ENCODE data around the gene GCNA. TPM values are rescaled to one million over a fixed set of nuclear protein-coding genes. Genes with fewer than 3 reads are reported as not detected.
"Not testable (repeated sequence)": the region's sequence is repeated elsewhere in the genome, so short reads cannot be mapped to it uniquely, and the experiment has no call there.

GCNA gene
- total RNA-seq, 2 donors from 2014 or later: 5.5 to 6.1 TPM

GRCh38 chrX:71652405-71652804 lies 74.2 kb downstream of the GCNA start:
- ATAC-seq: peak in 1 of 2 donors; percentile 61
- Mint-ChIP-seq H3K27ac (no peak overlapping the region), H3K36me3 (no peaks in the 10 kb centered on the region), H3K27me3 (peaks cover 0 to 8% of the 10 kb centered on the region in 2 donors), H3K4me1 (ENCODE audit: low read depth in 2 of 2) (peaks cover 0 to 3% of the 10 kb centered on the region in 2 donors), H3K4me3 (no peak overlapping the region), H3K9me3 (no peaks in the 10 kb centered on the region)
- peak; percentile 65 for DNase-seq (ENCODE audit: low spot score)

GRCh38 chrX:71653344-71653743 lies 75.1 kb downstream of the GCNA start:
- no peaks in the 10 kb centered on the region for H3K9me3 Mint-ChIP-seq
- no peaks in the 10 kb centered on the region for H3K36me3 Mint-ChIP-seq
- H3K27ac Mint-ChIP-seq: no peak overlapping the region
- ATAC-seq (no peak), DNase-seq (ENCODE audit: low spot score) (no peak)
- H3K27me3 Mint-ChIP-seq: peaks cover 0 to 8% of the 10 kb centered on the region in 2 donors
- H3K4me3 Mint-ChIP-seq: no peak overlapping the region
- peaks cover 0 to 3% of the 10 kb centered on the region in 2 donors for H3K4me1 Mint-ChIP-seq (ENCODE audit: low read depth in 2 of 2)

- Mint-ChIP-seq H3K4me3 (no peak overlapping the region), H3K4me1 (ENCODE audit: low read depth in 2 of 2) (peaks cover 2 to 5% of the 10 kb centered on the region in 2 donors)
These were observed 79.0 kb downstream of the GCNA start for GRCh38 chrX:71657267-71657666.

GRCh38 chrX:71659342-71659741 lies 81.1 kb downstream of the GCNA start:
- ATAC-seq (no peak), DNase-seq (ENCODE audit: low spot score) (no peak)
- Mint-ChIP-seq H3K27ac (no peak overlapping the region), H3K9me3 (no peaks in the 10 kb centered on the region), H3K4me1 (ENCODE audit: low read depth in 2 of 2) (peaks cover 9 to 14% of the 10 kb centered on the region in 2 donors), H3K36me3 (no peaks in the 10 kb centered on the region), H3K27me3 (peaks cover 0 to 11% of the 10 kb centered on the region in 2 donors), H3K4me3 (no peak overlapping the region)

More at GRCh38 chrX:71657267-71657666, 79.0 kb downstream of the GCNA start:
- Mint-ChIP-seq H3K27ac (no peak overlapping the region), H3K36me3 (no peaks in the 10 kb centered on the region), H3K9me3 (no peaks in the 10 kb centered on the region), H3K27me3 (peaks cover 0 to 8% of the 10 kb centered on the region in 2 donors)
- ATAC-seq (no peak), DNase-seq (ENCODE audit: low spot score) (no peak)

GRCh38 chrX:71659959-71660358 lies 81.7 kb downstream of the GCNA start:
- Mint-ChIP-seq H3K27me3 (peaks cover 0 to 11% of the 10 kb centered on the region in 2 donors), H3K4me3 (no peak overlapping the region), H3K4me1 (ENCODE audit: low read depth in 2 of 2) (peaks cover 9 to 14% of the 10 kb centered on the region in 2 donors), H3K27ac (no peak overlapping the region), H3K9me3 (no peaks in the 10 kb centered on the region), H3K36me3 (no peaks in the 10 kb centered on the region)
- ATAC-seq (no peak), DNase-seq (ENCODE audit: low spot score) (no peak)

- H3K4me3 Mint-ChIP-seq: no peak overlapping the region
- H3K4me1 Mint-ChIP-seq (ENCODE audit: low read depth in 2 of 2): peaks cover 9 to 14% of the 10 kb centered on the region in 2 donors
- ATAC-seq (peak in 1 of 2 donors; percentile 29), DNase-seq (ENCODE audit: low spot score) (peak; percentile 53)
- no peaks in the 10 kb centered on the region for H3K36me3 Mint-ChIP-seq
- no peak overlapping the region for H3K27ac Mint-ChIP-seq
- peaks cover 0 to 11% of the 10 kb centered on the region in 2 donors for H3K27me3 Mint-ChIP-seq
- H3K9me3 Mint-ChIP-seq: no peaks in the 10 kb centered on the region
These were observed 82.6 kb downstream of the GCNA start for GRCh38 chrX:71660562-71661416.

- Mint-ChIP-seq H3K4me1 (ENCODE audit: low read depth in 2 of 2) (peaks cover 9 to 14% of the 10 kb centered on the region in 2 donors), H3K27ac (no peak overlapping the region), H3K4me3 (no peak overlapping the region)
These were observed 83.7 kb downstream of the GCNA start for GRCh38 chrX:71661919-71662318.

GRCh38 chrX:71662654-71663053 lies 84.4 kb downstream of the GCNA start:
- not testable (repeated sequence) for H3K27ac Mint-ChIP-seq; ATAC-seq; DNase-seq (ENCODE audit: low spot score); H3K27me3 Mint-ChIP-seq; H3K36me3 Mint-ChIP-seq; H3K9me3 Mint-ChIP-seq
- Mint-ChIP-seq H3K4me1 (ENCODE audit: low read depth in 2 of 2) (peaks cover 9 to 14% of the 10 kb centered on the region in 2 donors), H3K4me3 (peak overlapping the region; percentile 48)

More at GRCh38 chrX:71661919-71662318, 83.7 kb downstream of the GCNA start:
- DNase-seq (ENCODE audit: low spot score) (no peak), ATAC-seq (no peak)
- H3K27me3 Mint-ChIP-seq: peaks cover 0 to 3% of the 10 kb centered on the region in 2 donors
- no peaks in the 10 kb centered on the region for H3K36me3 Mint-ChIP-seq
- no peaks in the 10 kb centered on the region for H3K9me3 Mint-ChIP-seq

Other genes with a start within 250 kb of the GCNA start
- 10 to 100 TPM; 35.6 to 62.2 TPM for gene TAF1, start 212.1 kb upstream of the GCNA start, total RNA-seq
- 100 to 1,000 TPM; 309 to 356 TPM for gene OGT, start 45.3 kb upstream of the GCNA start, total RNA-seq
- 10 to 100 TPM in 1 of 2 donors, 1 to 10 TPM in 1; 2.7 to 14.8 TPM for gene CXCR3, start 40.1 kb downstream of the GCNA start, total RNA-seq
- gene CXorf49, start 139.8 kb downstream of the GCNA start, total RNA-seq: not detected
- not detected for gene CXorf49B, start 184.9 kb downstream of the GCNA start, total RNA-seq